Fibroblast of the aortic adventitia (primary cell): Measurements from ENCODE around the gene SPIN3. TPM values are rescaled to one million over a fixed set of nuclear protein-coding genes. Genes with fewer than 3 reads are reported as not detected.
"Not testable (repeated sequence)": the region's sequence is repeated elsewhere in the genome, so short reads cannot be mapped to it uniquely, and the experiment has no call there.

ENCODE experiments used
- DNase-seq: peaks from one replicate; pipeline ENCODE4 v3.0.0-alpha.2; 2010; ENCODE audit warnings: low read depth
- H3K4me3 ChIP-seq: 2 replicates; pipeline ENCODE4 v1.5.1; 2011; ENCODE audit warnings: low read depth, mild to moderate bottlenecking, control low read depth, low read length, moderate library complexity
- CTCF ChIP-seq: IDR thresholded peaks from 2 replicates; pipeline ENCODE4 v1.5.1; 2011; ENCODE audit warnings: mild to moderate bottlenecking, low read length, control low read depth, inconsistent platforms; ENCODE audit not compliant: insufficient read depth
- total RNA-seq: library from RNA; depleted of rRNA; stranded (reverse); fragments of >200 nt; gene quantifications from 2 replicates; pipeline ENCODE4 v1.2.3, GENCODE V29; 2012; ENCODE audit warnings: low replicate concordance

SPIN3 gene
- 10.0 TPM in 2 replicates for total RNA-seq

- peak; percentile 60 for DNase-seq
- peak within 1 kb of the TSS; percentile 78 for H3K4me3 ChIP-seq
- no peak for TF ChIP-seq CTCF
These were observed at the start of gene SPIN3 for GRCh38 chrX:56995271-56995994. Gene SPIN3, minus strand, starts transcription at chrX:56995541. Its CDS starts 594 bp downstream, at chrX:56994947.

DNA sequence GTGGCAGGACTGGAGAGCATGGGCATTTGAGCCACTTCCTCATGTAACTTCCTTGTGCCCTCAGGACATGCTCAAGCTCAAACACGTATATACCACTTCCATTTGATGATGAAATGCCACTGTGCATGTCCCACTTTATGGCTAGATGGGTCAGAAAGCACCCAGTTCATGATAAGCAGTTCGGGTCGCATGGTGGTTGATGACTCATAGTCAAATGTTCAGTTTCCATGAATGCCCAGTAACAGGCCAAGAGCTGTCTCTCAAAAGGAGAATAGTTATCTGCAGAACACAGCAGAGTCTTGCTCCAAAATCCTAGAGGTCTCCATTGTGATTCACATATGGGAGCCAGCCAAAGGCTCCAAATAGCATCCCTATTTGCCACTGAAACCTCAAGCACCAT is 48.9 kb upstream of the SPIN3 start:
- no peak for DNase-seq
- no peak for TF ChIP-seq CTCF
- H3K4me3 ChIP-seq: no peak overlapping the region

GRCh38 chrX:57037265-57037664 is 41.9 kb upstream of the SPIN3 start:
- H3K4me3 ChIP-seq, DNase-seq: not testable (repeated sequence)

DNA sequence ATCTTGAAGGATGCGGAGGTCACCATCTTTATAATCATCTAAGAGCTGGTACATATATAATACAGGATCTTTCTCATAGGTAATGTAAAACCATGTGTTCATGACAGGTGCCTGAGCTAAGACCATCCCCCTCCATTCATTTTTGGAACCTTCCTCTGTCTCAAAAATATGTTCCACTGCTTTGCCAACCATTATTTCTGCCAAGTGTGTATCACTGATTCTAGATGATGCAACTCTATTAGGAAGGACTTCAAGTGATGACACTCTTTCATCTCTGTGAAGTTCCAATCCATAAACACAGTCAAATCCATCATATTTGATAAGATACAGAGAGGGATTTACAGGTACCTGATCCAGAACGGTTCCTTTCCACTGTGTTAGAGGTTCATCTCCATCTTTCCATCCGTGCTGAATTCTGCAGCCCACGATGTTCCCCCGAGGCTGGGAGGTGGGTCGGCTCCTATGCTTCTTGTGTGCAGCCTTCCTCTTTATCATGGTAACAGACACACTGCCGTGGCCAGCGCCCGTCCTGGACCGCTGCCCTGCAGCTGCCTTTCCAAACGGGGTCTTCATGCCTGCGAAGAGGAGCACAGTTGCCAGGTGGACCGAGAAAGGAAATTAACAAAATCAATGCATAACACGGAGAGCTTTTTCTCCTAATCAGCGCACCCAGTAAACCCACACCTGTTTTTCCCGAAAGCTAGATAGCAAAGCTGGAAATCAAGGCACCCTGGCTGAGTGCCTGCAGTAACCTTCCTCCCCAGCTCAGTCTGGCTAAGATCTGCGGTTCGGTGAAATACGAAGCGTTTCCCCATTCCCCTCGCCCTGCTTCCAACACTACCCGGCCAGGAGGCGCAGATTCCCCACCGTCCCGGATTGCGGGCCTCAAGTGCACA is 718 bp downstream of the SPIN3 start:
- peak; percentile 8 for DNase-seq
- peak overlapping the region; percentile 78 for H3K4me3 ChIP-seq
- no peak for TF ChIP-seq CTCF

DNA sequence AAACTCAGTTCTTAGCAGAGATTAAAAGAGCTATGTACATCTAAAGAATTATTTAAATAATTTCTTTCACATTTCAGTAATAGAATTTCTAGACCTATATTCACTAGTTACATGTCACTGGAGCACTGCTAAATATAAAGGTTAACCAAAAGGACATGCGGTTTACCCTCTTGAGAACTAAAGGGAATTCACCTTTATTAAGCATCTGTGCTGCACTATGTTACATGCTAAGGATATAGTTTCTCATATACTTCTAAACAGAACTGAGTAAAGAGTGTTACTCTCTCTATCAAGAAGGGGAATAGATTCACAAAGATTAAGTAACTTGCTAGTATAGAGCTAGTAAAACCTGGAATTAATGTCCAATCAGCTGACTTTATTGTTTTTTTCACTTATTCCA is 7.6 kb downstream of the SPIN3 start:
- H3K4me3 ChIP-seq: no peak overlapping the region
- DNase-seq: no peak
- TF ChIP-seq CTCF: no peak

GRCh38 chrX:56986138-56986537 is 9.2 kb downstream of the SPIN3 start:
- no peak for DNase-seq
- TF ChIP-seq CTCF: no peak
- H3K4me3 ChIP-seq: no peak overlapping the region

DNA sequence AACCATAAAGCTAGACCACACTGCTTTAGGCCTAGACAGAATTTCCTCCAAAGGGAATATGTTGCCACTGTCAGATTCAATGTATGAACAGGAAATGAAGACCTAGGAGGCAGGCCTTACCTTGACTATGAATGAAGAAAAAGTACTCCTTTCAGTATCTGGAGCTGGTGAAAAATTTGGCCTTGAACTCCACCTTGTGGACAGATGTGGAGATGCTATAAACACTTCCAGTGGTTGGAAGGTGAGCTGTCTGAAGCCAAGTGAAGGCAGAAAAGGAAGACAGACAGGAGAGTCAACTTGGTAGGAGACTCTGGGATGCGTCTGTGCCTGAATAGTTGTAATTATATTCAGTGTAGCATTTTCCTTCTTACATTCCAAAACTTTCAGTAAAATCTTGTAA is 17.2 kb downstream of the SPIN3 start:
- H3K4me3 ChIP-seq: no peak overlapping the region
- peak; percentile 68 for DNase-seq

More for the DNA sequence above, 17.2 kb downstream of the SPIN3 start:
- TF ChIP-seq CTCF: peak; percentile 78
